ENCODE measurements around the gene IL31RA.
"Not testable (repeated sequence)": the region's sequence is repeated elsewhere in the genome, so short reads cannot be mapped to it uniquely, and the experiment has no call there.

Gene IL31RA

GRCh38 chr5:55850839-55851674 is at the start of gene IL31RA:
Gene IL31RA (plus strand): TSS chr5:55851357. CDS start chr5:55851571, 214 bp downstream.
- DNase-seq (ENCODE audit: low read depth, low spot score): no peak

GRCh38 chr5:55808814-55809213 is 42.3 kb upstream of the IL31RA start:
- not testable (repeated sequence) for DNase-seq (ENCODE audit: low read depth, low spot score)

- not testable (repeated sequence) for DNase-seq (ENCODE audit: low read depth, low spot score)
Observed at GRCh38 chr5:55815939-55816338, 35.2 kb upstream of the IL31RA start.

- DNase-seq (ENCODE audit: low read depth, low spot score): no peak
Observed at GRCh38 chr5:55816342-55816741, 34.8 kb upstream of the IL31RA start.

GRCh38 chr5:55817030-55817429 is 34.1 kb upstream of the IL31RA start:
- DNase-seq (ENCODE audit: low read depth, low spot score): no peak

GRCh38 chr5:55820488-55820887 is 30.7 kb upstream of the IL31RA start:
- no peak for DNase-seq (ENCODE audit: low read depth, low spot score)

- DNase-seq (ENCODE audit: low read depth, low spot score): no peak
Observed at GRCh38 chr5:55821731-55822512, 29.2 kb upstream of the IL31RA start.

- DNase-seq (ENCODE audit: low read depth, low spot score): no peak
Observed at GRCh38 chr5:55823151-55823796, 27.9 kb upstream of the IL31RA start.

GRCh38 chr5:55829956-55830355 is 21.2 kb upstream of the IL31RA start:
- no peak for DNase-seq (ENCODE audit: low read depth, low spot score)

GRCh38 chr5:55832446-55832845 is 18.7 kb upstream of the IL31RA start:
- DNase-seq (ENCODE audit: low read depth, low spot score): no peak

GRCh38 chr5:55836191-55836590 is 15.0 kb upstream of the IL31RA start:
- DNase-seq (ENCODE audit: low read depth, low spot score): no peak

GRCh38 chr5:55841976-55842375 is 9.2 kb upstream of the IL31RA start:
- DNase-seq (ENCODE audit: low read depth, low spot score): no peak

GRCh38 chr5:55847837-55848236 is 3.3 kb upstream of the IL31RA start:
- DNase-seq (ENCODE audit: low read depth, low spot score): no peak

GRCh38 chr5:55848783-55849182 is 2.4 kb upstream of the IL31RA start:
- DNase-seq (ENCODE audit: low read depth, low spot score): no peak

GRCh38 chr5:55851675-55851979 is 470 bp downstream of the IL31RA start:
- no peak for DNase-seq (ENCODE audit: low read depth, low spot score)

- no peak for DNase-seq (ENCODE audit: low read depth, low spot score)
Observed at GRCh38 chr5:55852503-55852902, 1.3 kb downstream of the IL31RA start.

- DNase-seq (ENCODE audit: low read depth, low spot score): no peak
Observed at GRCh38 chr5:55853041-55853670, 2.0 kb downstream of the IL31RA start.

GRCh38 chr5:55853818-55854217 is 2.7 kb downstream of the IL31RA start:
- no peak for DNase-seq (ENCODE audit: low read depth, low spot score)

GRCh38 chr5:55855509-55855908 is 4.4 kb downstream of the IL31RA start:
- no peak for DNase-seq (ENCODE audit: low read depth, low spot score)

GRCh38 chr5:55856516-55857246 is 5.5 kb downstream of the IL31RA start:
- DNase-seq (ENCODE audit: low read depth, low spot score): no peak

GRCh38 chr5:55857247-55857640 is 6.1 kb downstream of the IL31RA start:
- no peak for DNase-seq (ENCODE audit: low read depth, low spot score)
